ENCODE results near the gene SETD3.

SETD3 gene

DNA sequence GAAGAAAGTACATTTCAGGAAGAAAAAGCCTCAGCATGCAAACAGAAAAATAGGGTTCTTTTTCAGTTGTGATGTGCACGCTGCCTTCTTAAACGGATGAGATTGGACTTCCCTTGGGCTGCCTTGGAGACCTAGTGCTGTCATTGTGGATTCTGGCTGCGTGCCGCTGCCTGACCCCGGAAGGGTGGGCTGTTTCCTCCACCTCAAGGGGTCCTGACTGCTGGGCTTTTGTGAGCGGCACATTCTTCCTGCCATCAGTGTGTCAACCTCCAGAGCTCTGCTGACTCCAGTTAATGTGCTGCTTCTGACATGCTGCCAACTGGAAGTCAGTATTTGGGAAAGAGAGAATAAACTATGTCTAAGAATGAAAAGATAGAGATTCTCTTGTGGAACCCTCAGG, 25.6 kb upstream of the SETD3 start:
- TF ChIP-seq TAF1 (IDR thresholded peaks at IDR 0.05; ENCODE audit: borderline replicate concordance, insufficient read depth, low read length) (no peak), POLR2AphosphoS5 (IDR thresholded peaks at IDR 0.05; ENCODE audit: low read depth, low read length) (no peak), SIN3A (IDR thresholded peaks at IDR 0.05; ENCODE audit: borderline replicate concordance, insufficient read depth, low read length) (no peak), FOXP2 (optimal IDR thresholded peaks at IDR 0.05; ENCODE audit: borderline replicate concordance, extremely low read depth, extremely low read length, insufficient read depth) (no peak)
- TF ChIP-seq, protein P1, sequence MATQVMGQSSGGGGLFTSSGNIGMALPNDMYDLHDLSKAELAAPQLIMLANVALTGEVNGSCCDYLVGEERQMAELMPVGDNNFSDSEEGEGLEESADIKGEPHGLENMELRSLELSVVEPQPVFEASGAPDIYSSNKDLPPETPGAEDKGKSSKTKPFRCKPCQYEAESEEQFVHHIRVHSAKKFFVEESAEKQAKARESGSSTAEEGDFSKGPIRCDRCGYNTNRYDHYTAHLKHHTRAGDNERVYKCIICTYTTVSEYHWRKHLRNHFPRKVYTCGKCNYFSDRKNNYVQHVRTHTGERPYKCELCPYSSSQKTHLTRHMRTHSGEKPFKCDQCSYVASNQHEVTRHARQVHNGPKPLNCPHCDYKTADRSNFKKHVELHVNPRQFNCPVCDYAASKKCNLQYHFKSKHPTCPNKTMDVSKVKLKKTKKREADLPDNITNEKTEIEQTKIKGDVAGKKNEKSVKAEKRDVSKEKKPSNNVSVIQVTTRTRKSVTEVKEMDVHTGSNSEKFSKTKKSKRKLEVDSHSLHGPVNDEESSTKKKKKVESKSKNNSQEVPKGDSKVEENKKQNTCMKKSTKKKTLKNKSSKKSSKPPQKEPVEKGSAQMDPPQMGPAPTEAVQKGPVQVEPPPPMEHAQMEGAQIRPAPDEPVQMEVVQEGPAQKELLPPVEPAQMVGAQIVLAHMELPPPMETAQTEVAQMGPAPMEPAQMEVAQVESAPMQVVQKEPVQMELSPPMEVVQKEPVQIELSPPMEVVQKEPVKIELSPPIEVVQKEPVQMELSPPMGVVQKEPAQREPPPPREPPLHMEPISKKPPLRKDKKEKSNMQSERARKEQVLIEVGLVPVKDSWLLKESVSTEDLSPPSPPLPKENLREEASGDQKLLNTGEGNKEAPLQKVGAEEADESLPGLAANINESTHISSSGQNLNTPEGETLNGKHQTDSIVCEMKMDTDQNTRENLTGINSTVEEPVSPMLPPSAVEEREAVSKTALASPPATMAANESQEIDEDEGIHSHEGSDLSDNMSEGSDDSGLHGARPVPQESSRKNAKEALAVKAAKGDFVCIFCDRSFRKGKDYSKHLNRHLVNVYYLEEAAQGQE (IDR thresholded peaks at IDR 0.05; ENCODE audit: insufficient read depth in 1 of 2, low read depth in 2 of 2, low read length in 2 of 2): no peak

DNA sequence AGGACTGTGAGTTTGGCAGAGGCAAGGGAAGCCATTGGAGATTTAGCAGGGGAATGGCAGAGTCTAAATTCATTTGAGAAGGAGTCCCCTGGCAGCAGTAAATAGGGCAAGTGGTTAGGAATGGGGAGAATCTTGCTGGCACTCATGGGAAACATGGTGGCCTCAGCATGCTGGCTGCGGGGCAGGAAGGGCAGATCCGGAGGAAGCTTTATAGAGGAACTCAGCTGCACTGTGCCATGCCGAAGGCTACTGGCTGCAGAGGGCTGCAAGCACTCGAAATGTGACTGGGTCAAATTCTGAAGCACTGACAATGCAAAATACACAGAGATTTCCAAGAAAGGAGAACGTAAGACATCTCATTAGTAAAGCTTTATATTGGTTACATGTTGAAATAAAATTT, 24.4 kb upstream of the SETD3 start:
- no peak for TF ChIP-seq FOXP2 (optimal IDR thresholded peaks at IDR 0.05; ENCODE audit: borderline replicate concordance, extremely low read depth, extremely low read length, insufficient read depth)
- TF ChIP-seq, protein P1 (IDR thresholded peaks at IDR 0.05; ENCODE audit: insufficient read depth in 1 of 2, low read depth in 2 of 2, low read length in 2 of 2): no peak
- TF ChIP-seq TAF1 (IDR thresholded peaks at IDR 0.05; ENCODE audit: borderline replicate concordance, insufficient read depth, low read length): no peak
- no peak for TF ChIP-seq POLR2AphosphoS5 (IDR thresholded peaks at IDR 0.05; ENCODE audit: low read depth, low read length)
- no peak for TF ChIP-seq SIN3A (IDR thresholded peaks at IDR 0.05; ENCODE audit: borderline replicate concordance, insufficient read depth, low read length)

DNA sequence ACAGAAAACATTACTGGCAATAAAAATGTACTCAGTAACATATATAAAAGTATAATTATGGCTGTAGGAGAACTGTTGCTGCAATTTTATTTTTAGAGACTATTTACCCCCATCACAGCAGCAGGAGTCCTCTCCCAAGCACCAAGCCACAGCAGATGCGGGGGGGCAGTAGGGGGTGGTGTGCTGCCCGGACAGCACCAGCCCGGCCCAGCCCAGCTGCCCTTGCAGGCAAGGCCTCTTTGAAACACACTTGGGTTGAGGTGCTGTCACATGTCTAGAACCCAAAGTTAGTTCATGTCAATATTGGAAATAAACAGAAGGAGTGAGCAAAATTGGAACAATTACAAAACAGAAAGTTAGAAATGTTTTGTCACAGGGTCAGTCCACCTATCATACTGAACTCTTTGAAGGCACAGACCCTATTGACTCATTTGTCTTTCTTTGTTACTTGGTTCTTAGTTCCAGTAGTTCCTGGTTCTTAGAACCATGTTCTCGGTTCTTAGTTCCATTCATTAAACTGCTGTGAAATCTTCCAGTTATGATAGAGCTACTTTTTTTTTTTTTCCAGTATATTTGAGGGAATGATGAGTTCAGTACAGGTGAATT, 23.3 kb upstream of the SETD3 start:
- TF ChIP-seq POLR2AphosphoS5 (IDR thresholded peaks at IDR 0.05; ENCODE audit: low read depth, low read length): no peak
- TF ChIP-seq TAF1 (IDR thresholded peaks at IDR 0.05; ENCODE audit: borderline replicate concordance, insufficient read depth, low read length): no peak
- TF ChIP-seq, protein P1 (IDR thresholded peaks at IDR 0.05; ENCODE audit: insufficient read depth in 1 of 2, low read depth in 2 of 2, low read length in 2 of 2): no peak
- TF ChIP-seq SIN3A (IDR thresholded peaks at IDR 0.05; ENCODE audit: borderline replicate concordance, insufficient read depth, low read length): no peak
- TF ChIP-seq FOXP2 (optimal IDR thresholded peaks at IDR 0.05; ENCODE audit: borderline replicate concordance, extremely low read depth, extremely low read length, insufficient read depth): no peak

DNA sequence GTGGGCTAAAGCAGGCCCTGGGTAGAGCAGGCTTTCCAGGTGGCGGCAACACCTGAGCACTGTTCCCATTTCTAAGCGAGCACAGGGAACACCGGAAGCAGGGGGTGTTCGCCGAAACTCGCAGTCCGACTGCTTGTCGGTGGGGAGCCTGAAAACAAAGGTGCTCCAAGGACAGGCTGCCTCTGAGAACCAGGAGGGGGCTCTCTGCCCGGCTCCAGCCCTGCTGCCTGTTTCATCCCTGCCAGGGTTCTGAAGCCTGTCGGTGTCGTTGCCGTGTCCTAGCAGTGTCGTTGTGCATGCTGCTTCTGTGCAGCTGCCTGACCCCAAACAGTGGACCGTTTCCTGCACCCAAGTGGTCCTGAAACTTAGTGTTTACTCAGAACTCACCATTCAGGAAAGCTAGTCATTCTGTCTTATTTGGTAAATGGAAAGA, 22.3 kb upstream of the SETD3 start:
- TF ChIP-seq TAF1 (IDR thresholded peaks at IDR 0.05; ENCODE audit: borderline replicate concordance, insufficient read depth, low read length): no peak
- TF ChIP-seq, protein P1 (IDR thresholded peaks at IDR 0.05; ENCODE audit: insufficient read depth in 1 of 2, low read depth in 2 of 2, low read length in 2 of 2): no peak

DNA sequence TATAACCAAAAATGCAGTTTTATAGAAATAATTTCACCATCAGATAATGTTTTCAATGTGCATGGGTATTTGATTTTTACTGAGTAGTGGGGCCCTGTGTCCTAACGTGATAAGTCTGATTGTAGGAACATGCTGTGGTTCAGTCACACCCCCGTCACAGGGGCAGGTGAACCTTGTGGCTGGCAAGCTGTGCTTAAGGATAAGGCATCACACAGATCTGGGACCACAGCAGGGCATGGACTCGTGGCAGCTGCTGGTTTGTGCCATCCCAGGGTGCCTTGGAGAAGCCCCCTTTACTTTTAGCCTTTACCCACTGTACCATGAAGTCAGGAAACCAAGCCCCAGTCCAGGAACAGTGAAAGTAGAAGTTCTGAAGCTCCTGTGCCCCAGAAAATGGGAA, 17.2 kb upstream of the SETD3 start:
- TF ChIP-seq, protein P1 (IDR thresholded peaks at IDR 0.05; ENCODE audit: insufficient read depth in 1 of 2, low read depth in 2 of 2, low read length in 2 of 2): no peak
- no peak for TF ChIP-seq FOXP2 (optimal IDR thresholded peaks at IDR 0.05; ENCODE audit: borderline replicate concordance, extremely low read depth, extremely low read length, insufficient read depth)
- no peak for TF ChIP-seq TAF1 (IDR thresholded peaks at IDR 0.05; ENCODE audit: borderline replicate concordance, insufficient read depth, low read length)
- no peak for TF ChIP-seq POLR2AphosphoS5 (IDR thresholded peaks at IDR 0.05; ENCODE audit: low read depth, low read length)
- TF ChIP-seq SIN3A (IDR thresholded peaks at IDR 0.05; ENCODE audit: borderline replicate concordance, insufficient read depth, low read length): no peak

Measured in PFSK-1 (cell line).